ELF-1 (cell line): ENCODE measurements around the gene CADM1.

ENCODE experiments used
- DNase-seq: peaks from one replicate; pipeline ENCODE4 v3.0.0-alpha.2; 2016; ENCODE audit warnings: low read depth, low spot score

Gene CADM1

DNA sequence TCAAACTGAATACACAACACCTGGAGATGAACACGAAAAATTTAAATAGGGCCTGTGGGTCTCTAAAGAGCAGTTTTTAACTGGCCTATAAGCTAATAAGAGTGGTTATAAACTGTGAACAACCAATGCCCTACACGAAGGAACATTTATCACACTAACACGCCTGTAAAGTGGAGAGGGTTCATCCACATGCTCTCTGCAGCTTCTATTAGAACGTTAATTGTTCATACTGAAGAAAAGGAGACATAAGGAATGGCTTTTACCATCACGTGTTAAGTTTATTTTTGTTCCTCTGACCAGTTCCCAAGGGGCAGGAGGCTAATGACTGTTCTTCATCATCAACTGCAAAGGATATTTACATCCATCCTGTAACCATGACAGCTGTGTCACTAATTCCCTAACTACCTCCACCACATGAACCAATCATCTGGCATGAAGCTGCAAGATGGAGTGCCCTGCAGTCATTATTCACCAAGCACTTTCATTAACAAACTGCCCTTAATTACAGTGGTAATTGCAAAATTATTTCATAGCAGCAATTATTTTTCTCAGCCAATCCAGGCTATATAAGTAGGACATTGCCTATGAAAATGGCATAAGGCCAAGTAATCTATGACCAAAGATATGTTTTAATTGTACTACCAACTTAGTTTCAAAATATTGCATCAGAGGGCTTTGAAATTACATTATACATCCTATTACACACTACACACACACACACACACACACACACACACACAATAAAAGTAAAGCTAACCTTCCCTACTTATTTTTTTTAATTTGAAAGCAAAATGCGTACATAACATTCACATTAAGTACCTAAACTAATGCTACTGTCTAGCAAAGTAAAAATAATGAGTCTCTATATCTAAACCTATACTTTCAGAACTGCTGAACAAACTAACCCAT, 186.7 kb downstream of the CADM1 start:
- no peak for DNase-seq

DNA sequence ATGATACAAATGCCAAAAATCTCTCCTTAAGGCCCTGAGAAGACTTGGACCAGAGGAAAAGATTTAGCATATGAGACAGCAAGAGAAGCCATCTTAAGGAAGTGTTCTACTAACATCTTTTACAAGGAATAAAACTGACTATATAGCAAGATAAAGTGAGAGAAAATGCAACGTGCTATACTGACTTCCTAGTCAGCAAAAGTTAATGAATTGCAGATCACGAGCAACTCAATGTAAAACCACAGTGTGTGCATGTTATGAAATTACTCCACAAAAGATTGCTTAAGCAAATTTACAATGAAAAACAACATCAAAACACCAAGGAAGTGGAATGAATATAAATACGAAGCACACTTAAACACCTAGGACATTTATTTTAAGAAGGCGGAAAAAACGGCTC, 187.5 kb downstream of the CADM1 start:
- DNase-seq, result no peak

DNA sequence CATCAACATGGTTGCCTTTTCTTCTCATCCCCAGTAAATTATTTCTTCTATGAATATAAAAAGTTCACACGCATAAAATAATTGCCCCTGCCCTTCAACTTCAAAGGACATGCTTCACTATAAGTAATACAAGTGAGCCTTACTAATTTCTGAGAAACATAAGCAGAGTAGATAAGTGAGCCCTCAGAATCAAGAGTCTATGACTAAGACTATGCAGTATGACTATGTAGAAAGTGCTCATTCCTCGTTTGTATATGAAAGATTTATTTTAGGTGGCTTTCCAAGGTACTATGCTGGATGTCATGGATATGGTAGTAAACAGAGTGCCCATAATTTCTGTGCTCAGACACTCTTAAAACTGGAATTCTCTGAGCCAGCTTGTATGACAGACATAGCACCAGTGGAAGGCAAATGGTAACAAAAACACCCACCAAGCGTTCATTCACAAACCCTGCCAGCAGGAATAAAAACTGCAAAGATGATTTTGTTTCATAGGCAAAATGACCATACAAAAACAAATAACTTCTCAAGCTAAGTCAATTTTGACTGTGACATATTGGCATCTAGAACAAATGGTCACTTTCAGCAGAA, 189.8 kb downstream of the CADM1 start:
- no peak for DNase-seq

- no peak for DNase-seq
Measured at GRCh38 chr11:115313224-115313838, 190.9 kb downstream of the CADM1 start.

GRCh38 chr11:115311949-115312348, 192.3 kb downstream of the CADM1 start:
- no peak for DNase-seq

DNA sequence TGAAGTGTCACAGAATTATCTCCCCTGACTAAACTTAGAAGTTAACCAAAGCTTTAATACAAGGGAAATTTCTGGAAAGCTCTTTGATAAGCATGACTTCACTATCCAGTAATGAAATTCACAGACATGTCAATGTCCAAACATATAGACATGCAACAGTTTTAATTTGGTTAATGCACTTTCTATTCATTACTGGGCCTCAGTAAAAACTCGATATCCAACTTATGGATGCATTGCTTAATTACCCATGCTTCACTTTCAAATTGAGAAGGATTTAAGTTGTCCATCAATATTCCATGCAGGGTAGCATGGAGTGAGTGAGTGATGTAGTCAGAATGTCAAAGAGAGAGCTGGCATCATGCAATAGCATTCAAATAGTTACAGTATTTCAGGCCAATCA, 197.5 kb downstream of the CADM1 start:
- no peak for DNase-seq

DNA sequence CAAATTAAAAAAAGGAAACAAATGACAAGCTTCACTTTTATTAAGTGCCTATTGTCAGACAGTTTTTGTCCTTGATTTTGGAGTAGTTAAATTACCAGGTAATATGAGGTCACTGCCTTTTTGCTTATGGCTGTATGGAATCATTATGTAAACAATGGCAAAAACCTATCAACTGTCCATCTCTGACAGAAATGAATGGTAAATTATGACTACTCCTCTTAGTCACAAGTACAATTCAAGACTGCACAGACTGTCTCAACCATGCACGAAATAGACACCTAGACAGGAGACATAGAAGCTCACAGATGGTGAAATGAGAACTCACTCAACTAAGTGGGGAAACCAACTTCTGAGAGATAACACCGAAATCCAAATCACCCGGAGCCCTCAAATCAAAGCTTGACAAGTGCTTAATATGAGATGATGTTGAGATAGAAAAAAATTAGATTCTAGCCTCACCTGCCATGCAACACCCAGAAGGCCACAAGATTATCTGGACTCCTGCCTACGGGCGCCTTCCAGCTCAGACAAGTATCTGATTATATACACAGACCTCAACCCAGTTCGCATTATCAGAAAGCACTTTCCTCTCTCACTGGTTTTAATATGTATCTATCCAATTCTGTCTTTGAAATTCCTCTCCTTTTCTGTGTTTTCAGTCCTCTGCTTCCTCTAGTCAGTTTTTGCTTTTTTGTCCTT, 199.3 kb downstream of the CADM1 start:
- DNase-seq, result no peak

GRCh38 chr11:115303929-115304531, 200.2 kb downstream of the CADM1 start:
- DNase-seq, result no peak

- DNase-seq, result no peak
Measured at GRCh38 chr11:115302946-115303703, 201.1 kb downstream of the CADM1 start.

DNA sequence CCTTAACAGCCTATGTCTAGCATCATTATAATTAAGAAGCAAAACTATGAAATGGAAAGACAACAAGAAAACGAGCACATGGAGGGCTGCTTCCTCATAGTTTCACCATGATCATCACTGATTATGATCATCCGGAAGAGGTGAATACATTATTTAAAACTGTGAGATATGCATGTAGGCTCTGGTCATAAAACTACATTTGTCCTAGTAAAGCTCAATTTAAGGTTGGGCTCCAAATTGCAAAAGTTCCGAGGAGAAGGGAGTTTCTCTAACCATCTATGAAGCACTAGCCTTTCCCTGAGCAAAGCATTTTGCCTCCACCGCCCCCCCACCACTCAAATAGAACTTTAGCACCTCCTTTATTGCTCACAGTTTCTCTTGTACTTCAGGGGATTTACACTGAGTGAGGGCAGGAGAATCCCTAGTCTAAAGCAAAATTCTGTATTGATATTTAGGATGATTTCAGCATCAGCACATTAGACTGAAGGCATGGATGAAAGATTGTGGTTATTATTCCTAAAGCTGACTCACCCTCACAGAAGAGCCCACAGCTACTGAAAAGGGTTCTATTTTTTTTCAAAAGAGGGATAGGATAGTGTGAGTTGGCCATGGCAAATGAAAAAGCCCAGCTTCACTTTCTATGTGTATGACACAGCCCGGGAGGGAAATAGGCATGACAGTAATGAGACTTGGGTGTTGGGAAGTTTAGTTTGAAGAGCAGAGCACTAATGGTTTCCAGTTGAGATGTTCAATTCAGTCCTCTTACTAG, 203.4 kb downstream of the CADM1 start:
- no peak for DNase-seq

GRCh38 chr11:115298300-115299012, 205.8 kb downstream of the CADM1 start:
- DNase-seq, result no peak

DNA sequence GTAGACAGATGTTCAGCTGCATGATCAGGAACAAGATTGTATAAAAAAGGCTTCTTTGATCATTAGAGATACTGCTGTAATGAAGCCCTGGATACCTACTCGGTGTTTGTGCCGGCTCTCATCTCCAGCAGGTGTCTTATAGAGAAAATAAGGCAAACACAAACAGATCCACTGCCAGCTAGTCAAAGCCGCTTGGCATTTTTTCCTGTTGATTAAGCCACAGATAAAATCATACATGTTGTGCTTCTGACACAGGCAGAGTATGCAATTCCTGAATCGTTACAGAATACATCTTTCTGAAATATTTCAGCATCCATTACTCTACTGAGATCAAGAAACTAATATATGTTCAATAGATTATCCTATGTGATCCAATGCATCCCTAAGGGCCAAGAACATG, 206.9 kb downstream of the CADM1 start:
- no peak for DNase-seq

- DNase-seq, result no peak
Measured at GRCh38 chr11:115291325-115291724, 212.9 kb downstream of the CADM1 start.

- DNase-seq, result no peak
Measured at GRCh38 chr11:115290893-115291292, 213.3 kb downstream of the CADM1 start.

DNA sequence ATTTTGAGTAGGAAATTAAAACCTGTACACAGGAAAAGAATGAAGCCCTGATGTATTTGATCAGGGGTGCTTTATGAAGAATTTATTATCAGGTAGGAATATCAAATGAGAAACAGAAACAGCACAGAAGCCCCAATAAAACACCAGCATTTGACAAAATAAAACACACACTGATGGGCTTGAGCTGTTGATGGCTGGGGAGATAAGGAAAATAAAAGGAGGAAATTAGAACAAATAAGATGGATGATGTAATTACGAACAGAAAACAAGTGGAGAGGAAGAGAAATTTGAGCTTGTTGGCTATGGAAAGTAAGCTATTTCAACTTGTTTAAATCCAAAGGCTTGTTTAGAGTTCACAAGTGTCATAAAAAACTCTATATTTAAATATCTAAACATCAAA, 213.7 kb downstream of the CADM1 start:
- no peak for DNase-seq

DNA sequence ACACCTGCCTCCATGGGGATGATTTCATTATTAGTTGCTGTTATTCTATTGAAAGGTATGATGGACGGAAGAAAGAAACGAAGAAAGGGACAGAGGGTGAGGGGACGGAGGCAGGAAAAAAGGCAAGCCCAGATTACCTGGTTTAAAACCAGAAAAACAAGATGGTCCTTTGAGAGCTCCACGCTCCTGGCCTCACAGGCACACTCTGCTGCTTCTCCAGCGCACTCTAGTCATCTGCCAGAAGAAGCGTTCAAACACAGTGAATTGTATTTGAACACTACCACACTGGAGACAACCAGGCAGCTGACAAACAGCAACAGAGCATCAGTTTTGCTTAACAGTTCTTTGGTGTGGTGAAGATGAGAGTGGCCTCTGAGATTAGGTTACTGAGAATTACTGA, 216.9 kb downstream of the CADM1 start:
- peak; percentile 10 for DNase-seq

- DNase-seq, result no peak
Measured at GRCh38 chr11:115286614-115287013, 217.6 kb downstream of the CADM1 start.

- DNase-seq, result no peak
Measured at GRCh38 chr11:115284773-115285172, 219.4 kb downstream of the CADM1 start.

DNA sequence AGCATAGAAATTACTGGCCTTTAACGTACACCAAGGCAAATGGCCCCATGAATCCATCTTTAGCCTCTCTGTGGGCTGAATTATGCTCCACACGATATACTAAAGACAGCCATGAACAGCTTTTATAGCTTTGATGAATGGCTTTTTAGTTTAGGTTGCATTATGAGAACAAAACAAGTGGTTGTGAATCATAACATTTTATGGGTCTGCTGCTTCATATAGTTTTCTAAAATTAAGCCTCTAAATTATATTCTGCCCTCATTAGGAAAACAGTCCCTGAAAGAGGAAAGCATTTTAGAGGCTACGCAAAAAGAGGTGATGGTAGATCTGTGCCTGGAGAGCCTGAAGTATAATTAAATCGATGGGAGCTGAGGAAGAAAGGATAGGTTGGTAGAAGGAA, 221.3 kb downstream of the CADM1 start:
- DNase-seq, result no peak

GRCh38 chr11:115280775-115281174, 223.4 kb downstream of the CADM1 start:
- no peak for DNase-seq
